OCI-LY7 (cell line): Measurements from ENCODE around the gene ASB2. TPM values are rescaled to one million over a fixed set of nuclear protein-coding genes. Genes with fewer than 3 reads are reported as not detected.

ENCODE experiments used
- BruUV-seq: library from RNA; stranded (reverse); fragments of 400-500 nt; replicated peaks from 2 replicates; lab custom pipeline; 2021; lab: Mats Ljungman, UMichigan
- CTCF ChIA-PET: fragments of 300-600 bp; sonication (Branson Sonifier 250); formaldehyde crosslinking; loops from one replicate; lab custom pipeline; 2022; ENCODE audit warnings: antibody characterized with exemption; ENCODE audit not compliant: unreplicated experiment; lab: Charles Lee
- POLR2A ChIA-PET: fragments of 300-600 bp; sonication (Branson Sonifier 250); formaldehyde crosslinking; loops from one replicate; lab custom pipeline; 2022; ENCODE audit warnings: antibody characterized with exemption; lab: Charles Lee
- DNase-seq: peaks from one replicate; pipeline ENCODE4 v3.0.0-alpha.2; 2015; ENCODE audit warnings: low spot score
- H2AFZ ChIP-seq: fragments of 200-600 bp; sonication (generic), shearing (Covaris generic); 2 replicates; pipeline ENCODE4 v1.6.1; 2014; ENCODE audit warnings: mild to moderate bottlenecking, antibody characterized with exemption, low read length, moderate library complexity
- H3K27ac ChIP-seq: fragments of 200-600 bp; sonication (generic); 2 replicates; pipeline ENCODE4 v1.5.1; 2014; ENCODE audit warnings: mixed run types, low read depth, mild to moderate bottlenecking, moderate library complexity, low read length, inconsistent platforms; ENCODE audit not compliant: poor library complexity, severe bottlenecking
- H3K36me3 ChIP-seq: fragments of 200-600 bp; sonication (generic); 2 replicates; pipeline ENCODE4 v1.6.1; 2014; ENCODE audit warnings: mild to moderate bottlenecking, antibody characterized with exemption, low read length, moderate library complexity, mixed read lengths; ENCODE audit not compliant: insufficient read depth
- H3K4me1 ChIP-seq: fragments of 200-600 bp; sonication (generic); 2 replicates; pipeline ENCODE4 v1.5.1; 2014; ENCODE audit warnings: mild to moderate bottlenecking, low read length; ENCODE audit not compliant: insufficient read depth, poor library complexity, severe bottlenecking
- H3K4me2 ChIP-seq: fragments of 200-600 bp; sonication (generic); 2 replicates; pipeline ENCODE4 v1.6.1; 2014; ENCODE audit warnings: mild to moderate bottlenecking, low read length
- H3K4me3 ChIP-seq: fragments of 200-600 bp; sonication (generic); 2 replicates; pipeline ENCODE4 v1.5.1; 2014; ENCODE audit warnings: mild to moderate bottlenecking, low read depth, low read length; ENCODE audit not compliant: poor library complexity, severe bottlenecking
- H3K79me2 ChIP-seq: fragments of 200-600 bp; sonication (generic); 2 replicates; pipeline ENCODE4 v1.6.1; 2016; ENCODE audit warnings: low read depth, mild to moderate bottlenecking, low read length, moderate library complexity, mixed read lengths; ENCODE audit not compliant: insufficient read depth
- H3K9me2 ChIP-seq: fragments of 200-600 bp; sonication (generic); 2 replicates; pipeline ENCODE4 v1.6.1; 2016; ENCODE audit warnings: mild to moderate bottlenecking, low read length, mixed read lengths; ENCODE audit not compliant: insufficient read depth
- H3K9me3 ChIP-seq: fragments of 200-600 bp; sonication (generic); 2 replicates; pipeline ENCODE4 v1.6.1; 2014; ENCODE audit warnings: mild to moderate bottlenecking, mixed run types, low read length, mixed read lengths
- H4K20me1 ChIP-seq: fragments of 200-600 bp; sonication (generic); 2 replicates; pipeline ENCODE4 v1.6.1; 2014; ENCODE audit warnings: mild to moderate bottlenecking, antibody characterized with exemption, low read length, moderate library complexity, mixed read lengths; ENCODE audit not compliant: insufficient read depth
- EZH2phosphoT487 ChIP-seq: fragments of 200-600 bp; sonication (generic); IDR thresholded peaks from 2 replicates; pipeline ENCODE4 v1.6.1; 2018; ENCODE audit warnings: low read depth, borderline replicate concordance, mild to moderate bottlenecking, mixed run types, antibody characterized with exemption, low read length, moderate library complexity, mixed read lengths
- intact Hi-C: fragments of 100-400 bp; cut with micrococcal nuclease; formaldehyde crosslinking; loops from one replicate; pipeline ENCODE4 v1.10.0; 2022; ENCODE audit not compliant: unreplicated experiment
- total RNA-seq, 2 experiments: library from RNA; depleted of rRNA in 1 of 2; stranded (reverse); fragments of >200 nt in 1 of 2; shearing (Covaris generic) in 1 of 2; gene quantifications; 2 replicates each; pipeline ENCODE4 v1.2.3, GENCODE V29; 2014 to 2022
- TF ChIP-seq, protein P1 (sequence below): fragments of 200-600 bp; sonication (generic); conservative IDR thresholded peaks from 2 replicates; pipeline ENCODE4 v1.5.1; 2014; ENCODE audit warnings: mild to moderate bottlenecking, antibody characterized with exemption, low read length, moderate library complexity, mixed read lengths

ASB2 gene
- total RNA-seq, 2 experiments from 2014 or later = 21.7 to 23.6 TPM

DNA sequence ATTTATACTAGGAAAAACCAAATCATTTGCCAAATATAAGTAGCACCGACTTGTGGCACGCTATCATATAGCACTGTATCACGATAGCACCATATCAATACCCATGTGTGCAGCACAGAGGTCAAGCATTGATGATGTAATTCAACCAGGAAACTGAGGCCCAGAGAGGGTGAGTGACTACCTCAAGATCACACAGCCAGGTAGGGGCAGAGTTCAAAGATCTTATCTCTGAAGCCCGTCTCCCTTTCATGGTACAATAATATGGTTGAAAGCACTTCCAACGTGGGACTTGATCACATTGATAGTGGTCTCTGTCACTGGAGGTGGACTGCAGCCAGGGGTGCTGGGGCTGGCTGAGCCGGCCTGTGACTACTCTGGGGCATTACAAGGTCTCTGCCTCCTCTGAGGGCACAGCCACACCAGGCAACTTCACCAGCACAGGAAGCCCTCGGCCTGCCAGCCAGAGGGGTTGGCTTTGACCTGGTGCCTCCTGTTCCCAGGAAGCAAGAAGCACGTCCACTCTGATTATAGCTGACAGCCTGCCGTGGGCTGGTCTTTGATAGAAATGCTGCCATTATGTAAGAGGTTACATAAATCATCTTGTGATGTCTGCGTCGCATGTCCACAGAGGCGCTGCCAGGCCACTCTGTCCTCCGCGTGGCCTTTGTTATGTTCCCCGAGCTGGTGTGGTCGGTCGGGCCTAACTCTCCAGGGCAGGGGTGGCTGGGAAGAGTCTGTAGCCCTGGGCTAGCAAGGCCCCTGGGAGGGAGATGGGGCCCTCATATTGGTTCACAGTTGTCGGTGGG lies 55.2 kb downstream of the ASB2 start:
- no peak for TF ChIP-seq EZH2phosphoT487
- Histone ChIP-seq H3K27ac (no peak overlapping the region), H3K36me3 (no peaks in the 10 kb centered on the region), H3K4me3 (no peak overlapping the region), H3K79me2 (no peaks in the 10 kb centered on the region), H4K20me1 (no peaks in the 10 kb centered on the region), H3K4me1 (no peaks in the 10 kb centered on the region), H3K4me2 (no peak overlapping the region), H3K9me2 (no peaks in the 10 kb centered on the region), H3K9me3 (no peaks in the 10 kb centered on the region), H2AFZ (no peak overlapping the region)
- DNase-seq = no peak
- CTCF ChIA-PET = no interaction called here
- intact Hi-C loops = no loop called here
- no TSS peak for BruUV-seq
- POLR2A ChIA-PET = interaction anchor here (1.1 kb wide), 1 partner anchor 72 kb away, joined by 3 read pairs; no protein-coding TSS in a partner anchor

DNA sequence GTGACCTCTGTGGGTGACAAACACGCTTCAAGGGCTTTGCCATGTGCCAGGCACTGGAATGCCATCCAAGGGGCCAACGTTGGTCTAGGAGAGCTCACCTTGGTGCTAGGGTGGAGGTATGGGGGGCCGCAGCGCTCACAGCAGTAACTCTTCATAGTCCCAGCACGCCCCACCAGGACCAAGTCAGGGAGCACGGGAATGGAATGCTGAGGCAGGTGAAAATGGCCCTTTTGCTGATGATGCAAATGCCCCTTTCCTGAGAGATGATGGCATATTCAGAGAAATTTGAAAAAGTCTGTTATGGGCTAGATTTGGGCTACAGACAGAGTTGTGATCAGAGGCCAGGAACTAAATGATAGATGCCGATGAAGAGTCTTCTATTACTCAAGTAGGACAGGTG lies 59.2 kb downstream of the ASB2 start:
- DNase-seq = no peak
- no peaks in the 10 kb centered on the region for H3K9me3 ChIP-seq
- H3K9me2 ChIP-seq = no peaks in the 10 kb centered on the region
- no peak overlapping the region for H3K27ac ChIP-seq
- POLR2A ChIA-PET = no interaction called here
- H4K20me1 ChIP-seq = no peaks in the 10 kb centered on the region
- H3K79me2 ChIP-seq = no peaks in the 10 kb centered on the region
- no peak overlapping the region for H3K4me3 ChIP-seq
- H2AFZ ChIP-seq = no peak overlapping the region
- TF ChIP-seq EZH2phosphoT487 = no peak
- TF ChIP-seq, protein P1, sequence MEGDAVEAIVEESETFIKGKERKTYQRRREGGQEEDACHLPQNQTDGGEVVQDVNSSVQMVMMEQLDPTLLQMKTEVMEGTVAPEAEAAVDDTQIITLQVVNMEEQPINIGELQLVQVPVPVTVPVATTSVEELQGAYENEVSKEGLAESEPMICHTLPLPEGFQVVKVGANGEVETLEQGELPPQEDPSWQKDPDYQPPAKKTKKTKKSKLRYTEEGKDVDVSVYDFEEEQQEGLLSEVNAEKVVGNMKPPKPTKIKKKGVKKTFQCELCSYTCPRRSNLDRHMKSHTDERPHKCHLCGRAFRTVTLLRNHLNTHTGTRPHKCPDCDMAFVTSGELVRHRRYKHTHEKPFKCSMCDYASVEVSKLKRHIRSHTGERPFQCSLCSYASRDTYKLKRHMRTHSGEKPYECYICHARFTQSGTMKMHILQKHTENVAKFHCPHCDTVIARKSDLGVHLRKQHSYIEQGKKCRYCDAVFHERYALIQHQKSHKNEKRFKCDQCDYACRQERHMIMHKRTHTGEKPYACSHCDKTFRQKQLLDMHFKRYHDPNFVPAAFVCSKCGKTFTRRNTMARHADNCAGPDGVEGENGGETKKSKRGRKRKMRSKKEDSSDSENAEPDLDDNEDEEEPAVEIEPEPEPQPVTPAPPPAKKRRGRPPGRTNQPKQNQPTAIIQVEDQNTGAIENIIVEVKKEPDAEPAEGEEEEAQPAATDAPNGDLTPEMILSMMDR = no peak
- H3K36me3 ChIP-seq = no peaks in the 10 kb centered on the region
- intact Hi-C loops = no loop called here
- no TSS peak for BruUV-seq
- no peak overlapping the region for H3K4me2 ChIP-seq
- CTCF ChIA-PET = no interaction called here
- no peaks in the 10 kb centered on the region for H3K4me1 ChIP-seq

- ChIA-PET POLR2A (no interaction called here), CTCF (no interaction called here)
- no peaks in the 10 kb centered on the region for H4K20me1 ChIP-seq
- H3K27ac ChIP-seq = no peak overlapping the region
- H3K4me3 ChIP-seq = no peak overlapping the region
- no peak overlapping the region for H3K4me2 ChIP-seq
- TF ChIP-seq, protein P1 = no peak
- no peak for TF ChIP-seq EZH2phosphoT487
- H2AFZ ChIP-seq = no peak overlapping the region
- intact Hi-C loops = no loop called here
- H3K36me3 ChIP-seq = no peaks in the 10 kb centered on the region
- no peaks in the 10 kb centered on the region for H3K9me3 ChIP-seq
- BruUV-seq = no TSS peak
- H3K4me1 ChIP-seq = no peaks in the 10 kb centered on the region
- no peak for DNase-seq
- no peaks in the 10 kb centered on the region for H3K9me2 ChIP-seq
- H3K79me2 ChIP-seq = no peaks in the 10 kb centered on the region
These were observed 59.9 kb downstream of the ASB2 start for GRCh38 chr14:93916498-93916897.
